Stimulated activated naive CD4-positive, alpha-beta T cell (primary cell): ENCODE data around the gene FES.
"Not testable (repeated sequence)": the region's sequence is repeated elsewhere in the genome, so short reads cannot be mapped to it uniquely, and the experiment has no call there.

Source experiments
- DNase-seq, 6 experiments: peaks; one replicate each; lab custom pipeline; 2025; lab: John Stamatoyannopoulos, UW

The FES gene

GRCh38 chr15:90883976-90884718 lies at the start of gene FES:
FES (plus strand) TSS chr15:90884504; CDS start chr15:90885046, 542 bp downstream.
- DNase-seq: no peak

- no peak for DNase-seq
Observed at GRCh38 chr15:90834626-90835025, 49.7 kb upstream of the FES start.

GRCh38 chr15:90836296-90836871 lies 47.9 kb upstream of the FES start:
- no peak for DNase-seq

- no peak for DNase-seq
Observed at GRCh38 chr15:90837094-90837493, 47.2 kb upstream of the FES start.

GRCh38 chr15:90838139-90838538 lies 46.2 kb upstream of the FES start:
- DNase-seq: peak; percentile 68 to 81 (median 76)

- no peak for DNase-seq
Observed at GRCh38 chr15:90838544-90838943, 45.8 kb upstream of the FES start.

GRCh38 chr15:90839187-90840071 lies 44.9 kb upstream of the FES start:
- peak in 2 of 6 experiments; percentile 17 to 26 for DNase-seq

GRCh38 chr15:90840157-90840855 lies 44.0 kb upstream of the FES start:
- no peak for DNase-seq

- no peak for DNase-seq
Observed at GRCh38 chr15:90840954-90841353, 43.4 kb upstream of the FES start.

- no peak for DNase-seq
Observed at GRCh38 chr15:90844696-90845095, 39.6 kb upstream of the FES start.

- no peak for DNase-seq
Observed at GRCh38 chr15:90845201-90845949, 38.9 kb upstream of the FES start.

GRCh38 chr15:90849424-90849823 lies 34.9 kb upstream of the FES start:
- DNase-seq: not testable (repeated sequence)

GRCh38 chr15:90851114-90851513 lies 33.2 kb upstream of the FES start:
- DNase-seq: no peak

- no peak for DNase-seq
Observed at GRCh38 chr15:90851940-90852339, 32.4 kb upstream of the FES start.

- DNase-seq: no peak
Observed at GRCh38 chr15:90855139-90855538, 29.2 kb upstream of the FES start.

- no peak for DNase-seq
Observed at GRCh38 chr15:90857337-90857736, 27.0 kb upstream of the FES start.

- DNase-seq: no peak
Observed at GRCh38 chr15:90857883-90858443, 26.3 kb upstream of the FES start.

GRCh38 chr15:90859234-90860131 lies 24.8 kb upstream of the FES start:
- no peak for DNase-seq

- no peak for DNase-seq
Observed at GRCh38 chr15:90860450-90860849, 23.9 kb upstream of the FES start.
